ENCODE results near the gene EPS8.

The EPS8 gene

DNA sequence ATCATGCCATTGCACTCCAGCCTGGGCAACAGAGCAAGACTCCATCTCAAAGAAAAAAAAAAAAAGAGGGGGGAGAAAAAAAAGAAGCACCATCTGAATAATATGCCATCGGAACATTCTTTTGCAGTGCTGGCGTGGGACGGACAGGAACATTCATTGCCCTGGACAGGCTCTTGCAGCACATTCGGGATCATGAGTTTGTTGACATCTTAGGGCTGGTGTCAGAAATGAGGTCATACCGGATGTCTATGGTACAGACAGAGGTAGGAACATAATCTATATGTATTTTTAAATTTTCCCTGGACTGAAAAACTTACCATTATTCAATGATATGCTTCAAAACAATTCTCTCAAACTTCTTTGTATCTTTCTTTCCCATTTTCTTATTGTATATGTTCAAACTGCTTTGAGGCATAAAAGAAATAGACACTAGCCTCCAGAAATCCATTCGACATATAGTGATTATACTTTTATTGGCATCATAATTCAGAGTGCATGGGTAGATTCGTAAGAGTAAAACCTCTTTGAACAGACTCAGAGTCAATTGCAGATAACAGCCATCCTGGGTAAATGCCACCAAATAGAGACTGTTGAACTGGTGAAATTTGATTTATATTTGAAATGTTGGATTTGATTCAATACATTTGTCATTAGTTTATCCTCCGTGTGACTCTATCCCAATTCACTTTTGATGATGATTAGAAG is 199.7 kb downstream of the EPS8 start:
- no peak for DNase-seq (ENCODE audit: low read depth)
- no peak overlapping the region for H3K4me3 ChIP-seq (ENCODE audit: low read length)
- TF ChIP-seq, protein P1, sequence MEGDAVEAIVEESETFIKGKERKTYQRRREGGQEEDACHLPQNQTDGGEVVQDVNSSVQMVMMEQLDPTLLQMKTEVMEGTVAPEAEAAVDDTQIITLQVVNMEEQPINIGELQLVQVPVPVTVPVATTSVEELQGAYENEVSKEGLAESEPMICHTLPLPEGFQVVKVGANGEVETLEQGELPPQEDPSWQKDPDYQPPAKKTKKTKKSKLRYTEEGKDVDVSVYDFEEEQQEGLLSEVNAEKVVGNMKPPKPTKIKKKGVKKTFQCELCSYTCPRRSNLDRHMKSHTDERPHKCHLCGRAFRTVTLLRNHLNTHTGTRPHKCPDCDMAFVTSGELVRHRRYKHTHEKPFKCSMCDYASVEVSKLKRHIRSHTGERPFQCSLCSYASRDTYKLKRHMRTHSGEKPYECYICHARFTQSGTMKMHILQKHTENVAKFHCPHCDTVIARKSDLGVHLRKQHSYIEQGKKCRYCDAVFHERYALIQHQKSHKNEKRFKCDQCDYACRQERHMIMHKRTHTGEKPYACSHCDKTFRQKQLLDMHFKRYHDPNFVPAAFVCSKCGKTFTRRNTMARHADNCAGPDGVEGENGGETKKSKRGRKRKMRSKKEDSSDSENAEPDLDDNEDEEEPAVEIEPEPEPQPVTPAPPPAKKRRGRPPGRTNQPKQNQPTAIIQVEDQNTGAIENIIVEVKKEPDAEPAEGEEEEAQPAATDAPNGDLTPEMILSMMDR (conservative IDR thresholded peaks at IDR 0.05; ENCODE audit: low read depth, low read length) = no peak

DNA sequence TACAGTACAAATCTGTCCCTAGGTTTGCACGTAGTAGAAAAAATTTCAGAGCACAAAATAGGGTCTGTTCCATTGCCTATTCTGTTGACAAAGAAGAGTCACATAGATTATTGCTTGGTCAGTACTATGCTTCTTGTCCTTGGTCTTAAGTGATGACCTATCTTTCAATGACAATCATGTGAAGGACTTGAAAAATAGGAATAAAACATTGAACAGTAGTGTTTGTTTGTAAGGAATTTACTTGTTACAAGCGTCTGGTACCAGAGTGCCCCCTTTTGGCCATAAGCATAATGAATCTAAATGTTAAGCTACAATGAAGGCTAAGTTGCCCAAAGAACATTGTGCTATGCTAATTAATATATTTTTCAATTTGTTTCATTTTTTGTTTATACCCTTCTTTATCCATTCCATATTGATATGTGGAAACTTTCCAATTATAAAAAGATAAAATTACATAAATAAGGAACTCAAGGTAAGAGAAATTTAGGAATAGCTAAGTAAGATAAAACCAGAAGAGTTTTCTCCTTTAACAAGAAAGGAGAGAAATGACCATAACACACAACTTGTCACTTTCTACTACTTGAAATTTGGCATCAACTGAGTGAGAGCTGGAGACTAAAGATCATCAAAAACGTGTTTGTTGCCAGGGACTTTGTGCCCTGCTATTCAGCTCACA is 204.7 kb downstream of the EPS8 start:
- TF ChIP-seq, protein P1 (conservative IDR thresholded peaks at IDR 0.05; ENCODE audit: low read depth, low read length) = peak; percentile 77
- no peak for DNase-seq (ENCODE audit: low read depth)
- H3K4me3 ChIP-seq (ENCODE audit: low read length) = no peak overlapping the region

DNA sequence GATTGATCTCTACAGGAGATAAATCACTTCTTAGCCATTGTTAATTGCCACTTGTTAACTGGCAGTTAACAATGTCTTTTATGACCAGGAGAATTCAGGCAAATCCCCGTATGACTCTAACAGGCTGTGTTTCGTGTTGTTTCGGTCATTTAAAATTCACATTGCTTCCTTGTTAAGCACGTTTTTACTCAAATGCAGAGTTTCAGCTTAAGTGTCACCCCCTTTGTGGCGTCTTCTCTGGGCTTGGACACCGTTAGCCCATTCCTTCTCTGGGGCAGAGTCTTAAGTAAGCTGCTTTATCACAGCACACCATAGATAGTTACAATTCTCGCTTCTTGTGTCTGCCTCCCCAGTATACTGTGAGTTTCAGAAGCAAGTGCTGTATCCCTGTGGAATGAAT is 205.4 kb downstream of the EPS8 start:
- no peak for DNase-seq (ENCODE audit: low read depth)
- TF ChIP-seq, protein P1 (conservative IDR thresholded peaks at IDR 0.05; ENCODE audit: low read depth, low read length) = no peak
- H3K4me3 ChIP-seq (ENCODE audit: low read length) = no peak overlapping the region

DNA sequence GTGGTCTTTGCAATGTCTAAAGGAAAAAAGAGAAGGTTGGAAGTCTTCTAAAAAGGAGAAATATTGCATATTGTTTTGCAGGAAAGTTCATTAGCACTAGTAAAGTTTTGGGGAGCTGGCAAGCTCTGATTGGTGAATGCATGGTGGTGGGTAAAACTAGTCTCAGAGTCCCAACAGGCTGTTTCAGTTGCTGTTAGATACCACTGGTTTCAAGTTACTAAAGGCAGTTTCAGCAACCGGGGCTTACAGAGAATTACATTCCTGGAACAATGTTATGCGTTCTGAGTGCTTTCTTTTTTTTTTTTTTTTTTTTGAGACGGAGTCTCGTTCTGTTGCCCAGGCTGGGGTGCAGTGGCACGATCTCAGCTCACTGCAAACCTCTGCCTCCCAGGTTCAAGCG is 208.2 kb downstream of the EPS8 start:
- no peak for DNase-seq (ENCODE audit: low read depth)
- TF ChIP-seq, protein P1 (conservative IDR thresholded peaks at IDR 0.05; ENCODE audit: low read depth, low read length) = no peak

DNA sequence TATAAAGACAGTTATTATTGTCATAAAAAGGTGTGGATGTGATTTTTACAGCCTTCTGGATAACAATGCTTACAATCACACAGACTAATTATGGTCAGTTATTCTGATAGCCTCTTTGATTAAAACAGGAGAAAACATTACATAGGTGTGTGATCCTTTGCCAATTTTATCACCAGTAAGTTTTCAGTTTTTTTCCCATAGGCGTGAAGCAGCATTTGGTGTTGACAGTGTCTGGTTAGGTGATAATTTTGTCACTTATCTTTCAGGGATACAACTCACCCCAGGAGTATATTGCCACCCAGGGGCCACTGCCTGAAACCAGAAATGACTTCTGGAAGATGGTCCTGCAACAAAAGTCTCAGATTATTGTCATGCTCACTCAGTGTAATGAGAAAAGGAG is 208.8 kb downstream of the EPS8 start:
- DNase-seq (ENCODE audit: low read depth) = no peak
- no peak overlapping the region for H3K4me3 ChIP-seq (ENCODE audit: low read length)
- TF ChIP-seq, protein P1 (conservative IDR thresholded peaks at IDR 0.05; ENCODE audit: low read depth, low read length) = no peak

More for the DNA sequence above, 208.2 kb downstream of the EPS8 start:
- H3K4me3 ChIP-seq (ENCODE audit: low read length) = no peak overlapping the region

DNA sequence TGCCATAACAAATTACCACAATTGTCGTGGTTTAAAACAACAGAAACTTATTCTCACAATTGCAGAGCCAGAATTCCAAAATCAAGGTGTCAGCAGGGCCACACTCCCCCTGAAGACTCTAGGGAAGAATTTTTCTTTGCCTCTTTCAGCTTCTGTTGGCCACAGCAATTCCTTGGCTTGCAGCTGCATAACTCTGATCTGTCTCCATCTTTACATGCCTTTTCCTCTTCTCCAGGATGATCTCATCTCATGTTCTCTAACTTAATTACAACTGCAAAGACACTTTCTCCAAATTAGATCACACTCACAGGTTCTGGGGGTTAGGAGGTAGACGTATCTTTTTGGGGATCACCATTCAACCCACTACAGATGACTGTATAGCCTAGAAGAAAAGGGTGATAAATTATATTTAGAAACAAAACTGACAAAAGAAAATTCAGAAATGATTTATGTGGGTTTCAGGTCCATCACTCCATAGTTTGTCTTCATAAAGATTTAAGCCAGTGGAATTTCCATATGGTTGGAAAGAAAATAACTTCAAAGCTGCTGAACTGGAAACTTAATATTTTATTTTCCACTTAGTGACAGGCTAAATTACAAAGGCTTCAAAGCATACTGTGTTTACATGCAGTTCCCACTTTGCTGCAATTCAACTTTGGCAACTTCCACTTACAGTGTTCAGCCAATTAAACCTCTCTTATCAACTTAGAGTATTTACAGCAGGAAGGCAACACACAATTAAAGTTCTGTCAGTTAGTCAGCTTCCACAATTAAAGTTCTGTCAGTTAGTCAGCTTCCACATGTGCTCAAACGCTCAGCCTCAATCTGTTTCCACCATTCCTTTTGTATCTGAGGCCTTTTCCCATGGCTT is 213.3 kb downstream of the EPS8 start:
- TF ChIP-seq, protein P1 (conservative IDR thresholded peaks at IDR 0.05; ENCODE audit: low read depth, low read length) = no peak

More for the DNA sequence above, 213.3 kb downstream of the EPS8 start:
- no peak for DNase-seq (ENCODE audit: low read depth)
- H3K4me3 ChIP-seq (ENCODE audit: low read length) = no peak overlapping the region

All from retinal pigment epithelial cell (primary cell).